ENCODE data around the gene GJA10. TPM values are rescaled to one million over a fixed set of nuclear protein-coding genes. Genes with fewer than 3 reads are reported as not detected.
A peak's percentile ranks its signal among the peaks of the same experiment; 100 is the strongest.

GJA10 gene
- polyA plus RNA-seq, 3 donors, result not detected

DNA sequence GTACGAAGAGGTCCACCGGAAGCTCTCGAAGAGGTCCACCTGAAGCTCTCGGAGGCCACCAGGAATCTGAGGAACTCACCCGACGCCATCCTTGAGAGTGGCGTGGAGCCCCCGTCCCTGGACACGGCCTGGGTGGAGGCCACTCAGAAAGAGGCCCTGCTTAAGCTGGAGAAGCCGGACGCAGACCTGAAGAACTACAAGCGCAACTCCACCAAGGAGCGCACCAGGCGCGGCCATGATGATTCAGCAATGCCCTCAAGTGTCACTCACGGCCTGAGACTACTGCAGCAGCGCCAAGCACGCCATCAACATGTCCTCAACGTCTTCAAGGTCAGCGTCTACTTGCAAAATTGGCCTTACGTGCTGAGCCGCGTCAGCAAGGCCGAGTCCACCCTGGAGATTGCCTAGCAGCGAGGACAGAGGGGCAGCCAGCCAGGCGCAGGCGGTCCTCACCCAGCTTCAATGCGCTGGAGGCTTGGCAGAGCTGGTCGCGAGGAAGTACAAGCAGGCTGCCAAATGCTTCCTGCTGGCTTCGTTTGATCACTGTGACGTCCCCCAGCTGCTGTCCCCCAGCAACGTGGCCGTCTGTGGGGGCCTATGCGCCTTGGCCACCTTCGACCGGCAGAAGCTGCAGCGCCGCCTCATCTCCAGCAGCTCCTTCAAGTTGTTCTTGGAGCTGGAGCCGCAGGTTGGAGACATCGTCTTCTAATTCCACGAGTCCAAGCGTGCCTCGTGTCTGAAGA is 7.7 kb upstream of the GJA10 start:
- peaks cover 29 to 41% (median 34%) of the 10 kb centered on the region in 3 donors for H3K27me3 Mint-ChIP-seq (ENCODE audit: low read depth in 3 of 3)
- peaks cover 4 to 20% (median 12%) of the 10 kb centered on the region in 7 donors for H3K9me3 Mint-ChIP-seq
- TF ChIP-seq, protein P1, sequence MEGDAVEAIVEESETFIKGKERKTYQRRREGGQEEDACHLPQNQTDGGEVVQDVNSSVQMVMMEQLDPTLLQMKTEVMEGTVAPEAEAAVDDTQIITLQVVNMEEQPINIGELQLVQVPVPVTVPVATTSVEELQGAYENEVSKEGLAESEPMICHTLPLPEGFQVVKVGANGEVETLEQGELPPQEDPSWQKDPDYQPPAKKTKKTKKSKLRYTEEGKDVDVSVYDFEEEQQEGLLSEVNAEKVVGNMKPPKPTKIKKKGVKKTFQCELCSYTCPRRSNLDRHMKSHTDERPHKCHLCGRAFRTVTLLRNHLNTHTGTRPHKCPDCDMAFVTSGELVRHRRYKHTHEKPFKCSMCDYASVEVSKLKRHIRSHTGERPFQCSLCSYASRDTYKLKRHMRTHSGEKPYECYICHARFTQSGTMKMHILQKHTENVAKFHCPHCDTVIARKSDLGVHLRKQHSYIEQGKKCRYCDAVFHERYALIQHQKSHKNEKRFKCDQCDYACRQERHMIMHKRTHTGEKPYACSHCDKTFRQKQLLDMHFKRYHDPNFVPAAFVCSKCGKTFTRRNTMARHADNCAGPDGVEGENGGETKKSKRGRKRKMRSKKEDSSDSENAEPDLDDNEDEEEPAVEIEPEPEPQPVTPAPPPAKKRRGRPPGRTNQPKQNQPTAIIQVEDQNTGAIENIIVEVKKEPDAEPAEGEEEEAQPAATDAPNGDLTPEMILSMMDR (IDR thresholded peaks at IDR 0.05), result no peak
- H3K4me3 Mint-ChIP-seq, result no peak overlapping the region
- Histone ChIP-seq H2AFZ (ENCODE audit: insufficient read depth, low read depth, low read length, poor library complexity, severe bottlenecking) (no peak overlapping the region), H3K9me3 (replicated peaks in 1 of 2; ENCODE audit: control insufficient read depth in 1 of 2, insufficient read depth in 1 of 2, low read length in 2 of 2) (peaks cover 0 to 8% of the 10 kb centered on the region in 2 donors), H3K27ac (ENCODE audit: low read depth in 1 of 2, low read length in 2 of 2) (no peak overlapping the region), H3K79me2 (ENCODE audit: insufficient read depth, low read length) (no peaks in the 10 kb centered on the region), H3K36me3 (replicated peaks in 1 of 2; ENCODE audit: control insufficient read depth in 1 of 2, insufficient read depth in 2 of 2, low read length in 2 of 2) (no peaks in the 10 kb centered on the region), H3K27me3 (ENCODE audit: control insufficient read depth in 2 of 2, insufficient read depth in 2 of 2, low read length in 2 of 2) (peaks cover 0 to 31% of the 10 kb centered on the region in 2 donors), H3K4me1 (ENCODE audit: control insufficient read depth in 1 of 2, insufficient read depth in 2 of 2, low read length in 2 of 2) (peaks cover 0 to 7% of the 10 kb centered on the region in 2 donors), H3K4me2 (replicated peaks; ENCODE audit: extremely low read depth, low read length, poor library complexity, severe bottlenecking) (no peak overlapping the region), H3K9ac (ENCODE audit: insufficient read depth, low read length, poor library complexity, severe bottlenecking) (no peak overlapping the region), H4K20me1 (ENCODE audit: insufficient read depth, low read length) (no peaks in the 10 kb centered on the region), H3K4me3 (replicated peaks in 1 of 3; ENCODE audit: low read depth in 2 of 3, low read length in 3 of 3) (no peak overlapping the region)
- 92% methylated on average over 44 of the region's 44 CpGs for WGBS (ENCODE audit: insufficient coverage)
- intact Hi-C loops (cut with micrococcal nuclease), result no loop called here
- DNase-seq, result no peak
- H3K4me1 Mint-ChIP-seq, result peaks cover 4% of the 10 kb centered on the region
- H3K27ac Mint-ChIP-seq, result no peak overlapping the region
- H3K36me3 Mint-ChIP-seq, result no peaks in the 10 kb centered on the region

GRCh38 chr6:89887452-89888137 is 6.7 kb upstream of the GJA10 start:
- Histone ChIP-seq H4K20me1 (ENCODE audit: insufficient read depth, low read length) (no peaks in the 10 kb centered on the region), H3K27me3 (ENCODE audit: control insufficient read depth in 2 of 2, insufficient read depth in 2 of 2, low read length in 2 of 2) (peaks cover 4 to 37% of the 10 kb centered on the region in 2 donors), H3K4me3 (replicated peaks in 1 of 3; ENCODE audit: low read depth in 2 of 3, low read length in 3 of 3) (no peak overlapping the region), H3K9ac (ENCODE audit: insufficient read depth, low read length, poor library complexity, severe bottlenecking) (no peak overlapping the region), H3K27ac (ENCODE audit: low read depth in 1 of 2, low read length in 2 of 2) (no peak overlapping the region), H3K79me2 (ENCODE audit: insufficient read depth, low read length) (no peaks in the 10 kb centered on the region), H3K9me3 (replicated peaks in 1 of 2; ENCODE audit: control insufficient read depth in 1 of 2, insufficient read depth in 1 of 2, low read length in 2 of 2) (peaks cover 0 to 8% of the 10 kb centered on the region in 2 donors), H3K4me1 (ENCODE audit: control insufficient read depth in 1 of 2, insufficient read depth in 2 of 2, low read length in 2 of 2) (peaks cover 0 to 7% of the 10 kb centered on the region in 2 donors), H3K36me3 (replicated peaks in 1 of 2; ENCODE audit: control insufficient read depth in 1 of 2, insufficient read depth in 2 of 2, low read length in 2 of 2) (no peaks in the 10 kb centered on the region), H2AFZ (ENCODE audit: insufficient read depth, low read depth, low read length, poor library complexity, severe bottlenecking) (no peak overlapping the region), H3K4me2 (replicated peaks; ENCODE audit: extremely low read depth, low read length, poor library complexity, severe bottlenecking) (peak overlapping the region; percentile 18)
- intact Hi-C loops (cut with micrococcal nuclease), result no loop called here
- 26% methylated on average over 42 of the region's 43 CpGs for WGBS (ENCODE audit: insufficient coverage)
- peaks cover 34 to 49% (median 40%) of the 10 kb centered on the region in 3 donors for H3K27me3 Mint-ChIP-seq (ENCODE audit: low read depth in 3 of 3)
- H3K27ac Mint-ChIP-seq, result no peak overlapping the region
- peaks cover 4% of the 10 kb centered on the region for H3K4me1 Mint-ChIP-seq
- H3K36me3 Mint-ChIP-seq, result no peaks in the 10 kb centered on the region
- peak overlapping the region in 1 of 2 donors; percentile 65 for H3K4me3 Mint-ChIP-seq
- H3K9me3 Mint-ChIP-seq, result peaks cover 4 to 21% (median 12%) of the 10 kb centered on the region in 7 donors
- no peak for DNase-seq
- TF ChIP-seq, protein P1 (IDR thresholded peaks at IDR 0.05), result no peak
